NT2/D1 (cell line): ENCODE measurements around the gene NPFF.

Source experiments
- DNase-seq: peaks from one replicate; pipeline ENCODE4 v3.0.0-alpha.2; 2011; ENCODE audit warnings: low read depth, low spot score
- H3K27me3 ChIP-seq: 2 replicates; pipeline ENCODE4 v1.6.0; 2011; ENCODE audit warnings: mild to moderate bottlenecking; ENCODE audit not compliant: insufficient read length, insufficient read depth
- H3K36me3 ChIP-seq: 2 replicates; pipeline ENCODE4 v1.6.1; 2011; ENCODE audit warnings: mild to moderate bottlenecking, low read length, mixed read lengths; ENCODE audit not compliant: insufficient read depth, insufficient read length
- H3K4me1 ChIP-seq: 2 replicates; pipeline ENCODE4 v1.5.1; 2011; ENCODE audit not compliant: insufficient read depth, insufficient read length
- H3K4me3 ChIP-seq: 2 replicates; pipeline ENCODE4 v1.5.1; 2011; ENCODE audit warnings: low read depth; ENCODE audit not compliant: insufficient read length
- H3K9ac ChIP-seq: 2 replicates; pipeline ENCODE4 v1.6.0; 2011; ENCODE audit warnings: low read depth; ENCODE audit not compliant: insufficient read length
- H3K9me3 ChIP-seq: 2 replicates; pipeline ENCODE4 v1.5.1; 2011; ENCODE audit warnings: mild to moderate bottlenecking, low read length; ENCODE audit not compliant: insufficient read depth
- SUZ12 ChIP-seq: IDR thresholded peaks from 2 replicates; pipeline ENCODE4 v1.6.1; 2011; ENCODE audit not compliant: insufficient read length, insufficient read depth; ENCODE audit errors: extremely low read depth
- YY1 ChIP-seq: IDR thresholded peaks from 2 replicates; pipeline ENCODE4 v1.6.1; 2011; ENCODE audit not compliant: insufficient read length, insufficient read depth
- ZNF274 ChIP-seq: IDR thresholded peaks from 2 replicates; pipeline ENCODE4 v1.6.1; 2011; ENCODE audit warnings: mild to moderate bottlenecking, low read depth, low read length

Gene NPFF

DNA sequence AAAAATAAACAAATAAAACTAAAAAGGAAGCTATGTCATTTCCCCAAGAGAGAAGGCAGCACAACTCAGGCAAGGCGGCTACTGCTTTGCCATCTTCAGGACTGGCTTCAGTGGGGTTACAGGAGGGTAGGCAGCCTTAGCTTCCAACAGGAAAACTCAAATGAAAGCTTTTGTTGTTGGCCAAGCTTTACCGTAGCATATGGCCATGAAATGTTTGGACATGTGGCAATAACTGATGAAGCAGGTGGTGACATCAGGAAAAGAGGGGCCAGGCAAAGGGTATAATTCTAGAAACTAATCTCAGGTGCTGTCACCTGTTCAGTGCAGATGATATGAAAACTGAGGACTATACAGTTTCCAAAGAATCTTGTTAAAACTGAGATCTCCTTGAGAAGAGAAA lies 22.8 kb upstream of the NPFF start:
- peaks cover 55% of the 10 kb centered on the region for H3K36me3 ChIP-seq
- TF ChIP-seq YY1 (no peak), SUZ12 (no peak), ZNF274 (no peak)
- DNase-seq: no peak
- no peaks in the 10 kb centered on the region for H3K9me3 ChIP-seq
- no peaks in the 10 kb centered on the region for H3K27me3 ChIP-seq
- H3K9ac ChIP-seq: no peak overlapping the region
- H3K4me1 ChIP-seq: no peaks in the 10 kb centered on the region
- H3K4me3 ChIP-seq: no peak overlapping the region

DNA sequence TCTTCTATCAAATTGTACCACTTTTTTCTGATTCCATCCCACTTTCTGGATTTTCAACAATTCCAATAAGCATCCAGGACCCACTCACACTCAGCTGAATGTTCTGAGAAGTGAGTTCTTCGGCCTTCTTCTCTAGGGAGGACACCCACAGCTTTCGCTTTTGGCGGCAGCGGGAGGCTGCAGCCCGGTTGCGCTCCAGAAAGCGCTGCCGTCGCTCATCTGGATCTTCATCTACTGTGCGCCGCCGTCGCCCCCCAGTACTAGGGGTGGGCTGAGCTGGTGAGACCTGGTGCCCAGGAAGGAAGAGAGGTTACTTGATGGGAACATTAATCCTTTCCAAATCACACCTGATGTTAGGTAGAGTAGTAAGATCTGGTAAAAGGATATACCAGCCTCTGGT lies 17.2 kb upstream of the NPFF start:
- Histone ChIP-seq H3K36me3 (peaks cover 46% of the 10 kb centered on the region), H3K4me1 (no peaks in the 10 kb centered on the region)

DNA sequence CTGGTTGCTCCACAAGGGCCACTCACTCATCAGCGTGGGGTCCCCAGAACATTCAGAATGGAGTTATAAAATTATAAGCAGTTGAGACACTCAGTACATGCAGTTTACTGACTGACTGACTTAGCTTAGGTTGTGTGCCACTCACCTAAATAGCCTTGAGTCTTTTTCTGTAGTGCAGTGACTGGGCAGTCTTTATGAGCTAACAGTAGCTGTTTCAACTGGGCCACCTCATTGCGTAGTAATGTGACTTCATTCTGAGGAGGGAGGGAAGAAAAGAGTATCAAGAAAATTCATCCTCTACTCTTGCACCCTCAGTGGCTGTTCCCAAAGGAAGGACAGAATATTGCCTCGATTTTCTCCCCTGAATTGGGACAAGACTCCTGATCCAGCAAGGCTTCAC lies 15.8 kb upstream of the NPFF start:
- Histone ChIP-seq H3K27me3 (no peaks in the 10 kb centered on the region), H3K4me3 (no peak overlapping the region), H3K36me3 (peaks cover 46% of the 10 kb centered on the region), H3K4me1 (no peaks in the 10 kb centered on the region), H3K9ac (no peak overlapping the region), H3K9me3 (no peaks in the 10 kb centered on the region)
- TF ChIP-seq ZNF274: no peak
- TF ChIP-seq SUZ12: no peak
- TF ChIP-seq YY1: no peak
- no peak for DNase-seq

More for the DNA sequence above, 17.2 kb upstream of the NPFF start:
- Histone ChIP-seq H3K9me3 (no peaks in the 10 kb centered on the region), H3K4me3 (no peak overlapping the region), H3K9ac (no peak overlapping the region), H3K27me3 (no peaks in the 10 kb centered on the region)
- no peak for DNase-seq
- TF ChIP-seq YY1: no peak

DNA sequence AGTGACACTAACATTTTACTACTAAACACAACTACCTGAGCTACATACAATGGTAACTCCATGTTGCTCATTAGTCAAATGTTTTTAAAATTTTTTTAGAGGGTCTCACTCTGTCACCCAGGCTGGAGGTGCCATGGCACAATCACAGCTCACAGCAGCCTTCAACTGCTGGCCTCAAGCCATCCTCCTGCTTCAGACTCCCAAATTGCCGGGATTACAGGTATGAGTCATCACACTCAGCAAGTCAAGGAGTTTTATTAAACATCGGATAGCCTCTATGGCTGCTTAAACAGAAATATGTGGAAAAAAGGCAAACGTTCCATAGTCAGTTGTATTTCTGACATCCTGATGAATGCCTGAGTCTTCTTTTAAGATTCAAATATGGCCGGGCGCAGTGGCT lies 11.1 kb upstream of the NPFF start:
- TF ChIP-seq SUZ12: no peak
- no peak for TF ChIP-seq YY1
- no peak for TF ChIP-seq ZNF274
- DNase-seq: no peak
- Histone ChIP-seq H3K9me3 (no peaks in the 10 kb centered on the region), H3K4me1 (no peaks in the 10 kb centered on the region), H3K27me3 (no peaks in the 10 kb centered on the region), H3K9ac (no peak overlapping the region), H3K4me3 (no peak overlapping the region), H3K36me3 (peaks cover 68% of the 10 kb centered on the region)

DNA sequence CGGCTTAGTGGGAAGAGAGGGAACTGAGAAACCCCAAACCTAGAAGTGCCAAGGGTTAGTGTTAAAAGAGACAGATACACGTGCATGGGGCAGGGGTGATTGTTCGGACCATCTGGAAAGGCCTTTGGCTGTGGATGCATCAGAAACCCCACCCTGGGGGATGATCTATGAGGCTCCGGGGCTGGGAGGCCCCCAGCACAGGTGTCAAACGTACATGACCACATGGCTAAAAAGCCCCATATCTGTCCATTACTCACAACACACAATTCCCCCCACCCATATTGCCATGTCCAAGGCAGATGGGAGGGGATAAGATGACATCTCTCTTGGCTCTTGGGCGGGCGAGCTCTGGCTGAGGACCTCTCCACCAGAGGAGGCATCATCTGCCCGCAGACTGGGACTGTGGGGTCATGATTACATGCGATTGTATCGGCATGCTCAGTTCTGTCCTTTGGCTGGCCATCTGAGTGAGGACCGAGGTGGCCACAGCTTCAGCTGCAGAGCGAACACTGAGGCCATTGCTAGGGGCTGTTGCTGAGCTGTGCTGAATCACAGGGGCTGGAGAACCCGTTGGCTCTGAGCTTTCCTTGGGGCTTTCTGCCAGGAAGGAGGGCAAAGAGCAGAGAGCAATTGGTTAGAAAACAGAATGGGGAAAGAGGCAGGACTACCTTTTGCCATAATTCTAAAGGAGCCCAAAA lies 9.6 kb upstream of the NPFF start:
- H3K9me3 ChIP-seq: no peaks in the 10 kb centered on the region
- H3K36me3 ChIP-seq: peaks cover 69% of the 10 kb centered on the region
- H3K27me3 ChIP-seq: no peaks in the 10 kb centered on the region
- H3K4me1 ChIP-seq: no peaks in the 10 kb centered on the region
- TF ChIP-seq YY1: no peak
- H3K4me3 ChIP-seq: no peak overlapping the region
- DNase-seq: no peak
- no peak overlapping the region for H3K9ac ChIP-seq

DNA sequence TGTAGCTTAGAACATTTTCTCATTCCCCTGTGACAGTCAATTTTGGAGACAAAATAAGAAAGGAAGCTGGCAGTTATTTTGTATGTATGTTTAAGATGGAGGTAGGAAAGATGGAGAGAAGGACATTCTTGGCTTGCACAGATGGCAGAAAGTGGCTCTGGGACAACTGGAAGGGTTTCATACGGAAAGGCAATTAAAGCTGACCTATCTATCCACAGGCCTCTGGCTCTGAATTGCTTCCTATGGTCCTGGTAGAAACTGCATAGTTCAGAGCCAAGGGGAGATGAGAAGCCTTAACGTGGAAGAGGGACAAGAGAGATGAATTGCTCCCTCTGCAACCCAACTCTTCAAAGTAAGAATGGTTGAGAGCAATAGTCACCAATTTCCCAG lies 8.0 kb upstream of the NPFF start:
- DNase-seq: no peak
- no peak overlapping the region for H3K9ac ChIP-seq
- no peaks in the 10 kb centered on the region for H3K27me3 ChIP-seq
- H3K36me3 ChIP-seq: peaks cover 70% of the 10 kb centered on the region
- no peaks in the 10 kb centered on the region for H3K9me3 ChIP-seq
- no peaks in the 10 kb centered on the region for H3K4me1 ChIP-seq
- TF ChIP-seq SUZ12 (no peak), ZNF274 (no peak), YY1 (no peak)
- no peak overlapping the region for H3K4me3 ChIP-seq

DNA sequence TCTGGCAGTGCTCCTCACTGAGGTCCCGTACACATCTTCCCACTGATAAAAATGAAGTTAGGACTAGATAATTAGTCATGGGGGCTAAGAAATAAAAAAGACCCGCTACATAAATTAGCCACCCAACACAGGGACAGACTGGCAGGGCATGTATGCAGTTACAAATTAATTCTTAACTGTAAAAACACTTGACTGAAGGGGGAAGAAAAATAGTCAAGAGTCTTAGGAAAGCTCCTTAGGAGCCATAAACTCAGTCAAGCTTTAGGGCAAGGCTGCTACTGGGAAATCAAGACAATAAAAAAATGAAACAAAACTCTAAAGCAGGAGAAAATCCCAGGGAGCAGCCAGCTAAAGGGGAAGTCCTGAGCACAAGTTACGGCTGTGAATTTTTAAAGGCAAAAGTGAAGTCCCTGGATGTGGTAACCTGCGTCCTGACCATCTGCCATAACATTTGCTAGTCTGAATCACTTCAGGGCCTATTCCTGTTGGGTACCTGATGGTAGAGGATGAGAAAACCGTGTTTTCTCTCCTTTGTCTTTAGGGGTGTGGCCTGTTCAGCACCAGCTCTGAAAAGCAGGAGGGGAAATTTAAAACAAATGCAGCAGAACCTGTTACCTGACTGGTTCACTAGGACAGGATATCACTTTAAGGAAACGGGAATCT lies 7.5 kb upstream of the NPFF start:
- H3K9ac ChIP-seq: no peak overlapping the region
- no peak overlapping the region for H3K4me3 ChIP-seq
- no peak for DNase-seq
- no peaks in the 10 kb centered on the region for H3K9me3 ChIP-seq
- no peaks in the 10 kb centered on the region for H3K4me1 ChIP-seq
- H3K27me3 ChIP-seq: no peaks in the 10 kb centered on the region
- TF ChIP-seq YY1 (no peak), ZNF274 (no peak), SUZ12 (no peak)
- H3K36me3 ChIP-seq: peaks cover 72% of the 10 kb centered on the region
